WTC11 (cell line): ENCODE measurements around the gene LSM7. TPM values are rescaled to one million over a fixed set of nuclear protein-coding genes. Genes with fewer than 3 reads are reported as not detected.
"Not testable (repeated sequence)": the region's sequence is repeated elsewhere in the genome, so short reads cannot be mapped to it uniquely, and the experiment has no call there.

Experiments used
- ATAC-seq: fragments of 200-7000 bp; cut with Tn5 transposase; 2 replicates; pipeline ENCODE4 v1.10.0; 2021; ENCODE audit warnings: mild to moderate bottlenecking, moderate library complexity
- CTCF ChIA-PET: fragments of 300-600 bp; sonication (Branson Sonifier 250); formaldehyde crosslinking; loops from one replicate; lab custom pipeline; 2021; ENCODE audit warnings: antibody characterized with exemption; lab: Charles Lee
- POLR2A ChIA-PET: fragments of 350-600 bp; sonication (Branson Sonifier 250); formaldehyde crosslinking; loops from one replicate; lab custom pipeline; 2021; ENCODE audit warnings: antibody characterized with exemption; lab: Charles Lee
- DNase-seq: peaks from one replicate; pipeline ENCODE4 v3.0.0; 2021; ENCODE audit warnings: low spot score
- H3K27ac Mint-ChIP-seq: 2 replicates; pipeline ENCODE4 v1.8.0; 2021; ENCODE audit warnings: mixed read lengths
- H3K27me3 Mint-ChIP-seq: 2 replicates; pipeline ENCODE4 v1.8.0; 2021; ENCODE audit warnings: low read depth, mild to moderate bottlenecking, moderate library complexity, mixed read lengths
- H3K36me3 Mint-ChIP-seq: 2 replicates; pipeline ENCODE4 v1.8.0; 2021; ENCODE audit warnings: mixed read lengths
- H3K4me1 Mint-ChIP-seq: 2 replicates; pipeline ENCODE4 v1.8.0; 2022; ENCODE audit warnings: mixed read lengths
- H3K4me3 Mint-ChIP-seq: 2 replicates; pipeline ENCODE4 v1.8.0; 2021; ENCODE audit warnings: mild to moderate bottlenecking, moderate library complexity, mixed read lengths
- H3K9me3 Mint-ChIP-seq: 2 replicates; pipeline ENCODE4 v1.8.0; 2021; ENCODE audit warnings: mixed read lengths
- AFF4 ChIP-seq: sonication (generic); formaldehyde crosslinking; IDR thresholded peaks from 2 replicates; pipeline ENCODE4 v1.8.1; 2023; ENCODE audit warnings: mild to moderate bottlenecking, missing genetic modification reagents, borderline replicate concordance
- ATF1 ChIP-seq: sonication (generic); formaldehyde crosslinking; IDR thresholded peaks from 2 replicates; pipeline ENCODE4 v1.8.1; 2023; ENCODE audit warnings: mild to moderate bottlenecking, moderate library complexity, missing genetic modification reagents
- E2F5 ChIP-seq: sonication (generic); formaldehyde crosslinking; IDR thresholded peaks from 2 replicates; pipeline ENCODE4 v1.8.1; 2022; ENCODE audit warnings: mild to moderate bottlenecking, moderate library complexity, missing genetic modification reagents
- FOXJ3 ChIP-seq: sonication (generic); formaldehyde crosslinking; IDR thresholded peaks from 2 replicates; pipeline ENCODE4 v1.9.0; 2021; ENCODE audit warnings: missing genetic modification reagents, mild to moderate bottlenecking, borderline replicate concordance
- FOXK1 ChIP-seq: sonication (generic); formaldehyde crosslinking; IDR thresholded peaks from 2 replicates; pipeline ENCODE4 v1.8.0; 2022; ENCODE audit warnings: mild to moderate bottlenecking, moderate library complexity, missing genetic modification reagents
- FOXP4 ChIP-seq: sonication (generic); formaldehyde crosslinking; IDR thresholded peaks from 2 replicates; pipeline ENCODE4 v1.8.0; 2022; ENCODE audit warnings: mild to moderate bottlenecking, missing genetic modification reagents
- GTF2I ChIP-seq: fragments of 250-450 bp; sonication (Bioruptor Pico); conservative IDR thresholded peaks from 2 replicates; pipeline ENCODE4 v1.4.0; 2021; ENCODE audit warnings: mild to moderate bottlenecking
- IRF1 ChIP-seq: sonication (generic); formaldehyde crosslinking; IDR thresholded peaks from 2 replicates; pipeline ENCODE4 v1.8.0; 2023; ENCODE audit warnings: missing genetic modification reagents
- PREB ChIP-seq: sonication (generic); formaldehyde crosslinking; IDR thresholded peaks from 2 replicates; pipeline ENCODE4 v1.8.1; 2022; ENCODE audit warnings: mild to moderate bottlenecking, missing genetic modification reagents, moderate library complexity, borderline replicate concordance
- SMAD4 ChIP-seq: sonication (generic); formaldehyde crosslinking; IDR thresholded peaks from 2 replicates; pipeline ENCODE4 v1.8.0; 2022; ENCODE audit warnings: mild to moderate bottlenecking, missing genetic modification reagents
- SP1 ChIP-seq: sonication (generic); formaldehyde crosslinking; conservative IDR thresholded peaks from 2 replicates; pipeline ENCODE4 v1.8.1; 2022; ENCODE audit warnings: missing genetic modification reagents
- USF1 ChIP-seq: sonication (generic); formaldehyde crosslinking; IDR thresholded peaks from 2 replicates; pipeline ENCODE4 v1.8.0; 2022; ENCODE audit warnings: mild to moderate bottlenecking, missing genetic modification reagents
- total RNA-seq: library from RNA; stranded (reverse); gene quantifications from 3 replicates; pipeline ENCODE4 v1.2.3, GENCODE V29; 2021

Gene LSM7
- total RNA-seq, 1 experiment from 2014 or later, result 245 TPM

GRCh38 chr19:2282062-2282861 is 46.1 kb downstream of the LSM7 start, which contains the start of gene PEAK3:
Gene PEAK3 (minus strand): TSS chr19:2282175. CDS start chr19:2280931, 1,244 bp downstream.
- peaks cover 5% of the 10 kb centered on the region; the same call in 1 of the 2 replicates for H3K4me1 Mint-ChIP-seq
- H3K4me3 Mint-ChIP-seq, result peak within 1 kb of the TSS; percentile 67
- no peaks in the 10 kb centered on the region for H3K36me3 Mint-ChIP-seq
- peak; percentile 77 for ATAC-seq
- no peak for TF ChIP-seq ATF1 (CRISPR knock-in tag)
- TF ChIP-seq GTF2I (CRISPR knock-in tag), result 0 out of 2 replicates have a peak, but pooled peaks have one; percentile 3
- peak; percentile 58; the same call in 1 of the 2 replicates for TF ChIP-seq E2F5
- TF ChIP-seq FOXK1, result peak; percentile 31; the same call in 1 of the 2 replicates
- no peaks in the 10 kb centered on the region for H3K9me3 Mint-ChIP-seq
- H3K27ac Mint-ChIP-seq, result no peak within 1 kb of the TSS
- peaks cover 15% of the 10 kb centered on the region for H3K27me3 Mint-ChIP-seq
- CTCF ChIA-PET, result interaction anchor here (0.6 to 2.4 kb wide), 3 partner anchors 33 to 60 kb away, joined by 3 to 13 read pairs (median 3); partner anchors contain the start of gene PLEKHJ1
- POLR2A ChIA-PET, result no interaction called here
- DNase-seq, result peak; percentile 70

GRCh38 chr19:2281265-2282061 is 46.9 kb downstream of the LSM7 start:
- CTCF ChIA-PET, result interaction anchor here (2.4 kb wide), 1 partner anchor 34 kb away, joined by 13 read pairs; no protein-coding TSS in a partner anchor

GRCh38 chr19:2280633-2281264 is 47.6 kb downstream of the LSM7 start:
- CTCF ChIA-PET, result interaction anchor here (0.7 kb wide), 1 partner anchor 10 kb away, joined by 3 read pairs; no protein-coding TSS in a partner anchor
- ATAC-seq, result no peak; the same call in 1 of the 2 replicates
- H3K36me3 Mint-ChIP-seq, result no peaks in the 10 kb centered on the region
- no peak for DNase-seq
- H3K4me3 Mint-ChIP-seq, result no peak overlapping the region
- H3K4me1 Mint-ChIP-seq, result peaks cover 5% of the 10 kb centered on the region; the same call in 1 of the 2 replicates
- POLR2A ChIA-PET, result no interaction called here
- TF ChIP-seq FOXJ3 (no peak), AFF4 (CRISPR knock-in tag) (no peak), SMAD4 (CRISPR knock-in tag) (no peak), FOXP4 (CRISPR knock-in tag) (no peak), USF1 (no peak), SP1 (CRISPR knock-in tag) (no peak), IRF1 (CRISPR knock-in tag) (no peak), PREB (no peak)
- H3K9me3 Mint-ChIP-seq, result no peaks in the 10 kb centered on the region
- H3K27ac Mint-ChIP-seq, result no peak overlapping the region
- H3K27me3 Mint-ChIP-seq, result peaks cover 8% of the 10 kb centered on the region

More at GRCh38 chr19:2281265-2282061, 46.9 kb downstream of the LSM7 start:
- H3K27me3 Mint-ChIP-seq, result peaks cover 10% of the 10 kb centered on the region
- POLR2A ChIA-PET, DNase-seq, H3K27ac Mint-ChIP-seq, H3K36me3 Mint-ChIP-seq, H3K9me3 Mint-ChIP-seq, H3K4me1 Mint-ChIP-seq: not testable (repeated sequence)
- peak overlapping the region; percentile 67 for H3K4me3 Mint-ChIP-seq
- ATAC-seq, result peak; percentile 12
